GM15510 (cell line): ENCODE results near the gene COG3.

Experiments used
- POLR2A ChIP-seq: IDR thresholded peaks from 3 replicates; pipeline ENCODE4 v1.6.1; 2011; ENCODE audit warnings: borderline replicate concordance; ENCODE audit not compliant: insufficient read length; ENCODE audit errors: extremely low read depth

Gene COG3

DNA sequence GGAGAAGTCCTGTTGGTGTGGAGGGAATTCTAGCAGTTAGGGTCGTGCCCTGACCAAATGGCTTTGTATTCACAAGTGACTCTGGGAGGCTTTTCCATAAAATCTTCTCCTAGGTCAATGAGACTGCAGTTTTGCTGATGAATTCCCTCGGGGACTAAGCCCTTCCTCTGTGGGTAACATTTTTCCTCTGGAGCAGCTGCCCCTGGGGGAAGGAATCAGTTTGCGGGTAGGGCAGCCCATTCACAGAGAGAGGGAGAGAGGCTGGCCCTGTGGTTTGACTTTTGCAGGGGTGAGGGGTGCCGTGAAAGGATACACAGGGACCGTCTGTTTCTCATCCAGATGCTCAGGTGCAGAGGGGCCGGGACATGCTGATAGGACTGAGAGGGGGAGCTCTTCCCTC lies 83.5 kb downstream of the COG3 start:
- no peak for TF ChIP-seq POLR2A

DNA sequence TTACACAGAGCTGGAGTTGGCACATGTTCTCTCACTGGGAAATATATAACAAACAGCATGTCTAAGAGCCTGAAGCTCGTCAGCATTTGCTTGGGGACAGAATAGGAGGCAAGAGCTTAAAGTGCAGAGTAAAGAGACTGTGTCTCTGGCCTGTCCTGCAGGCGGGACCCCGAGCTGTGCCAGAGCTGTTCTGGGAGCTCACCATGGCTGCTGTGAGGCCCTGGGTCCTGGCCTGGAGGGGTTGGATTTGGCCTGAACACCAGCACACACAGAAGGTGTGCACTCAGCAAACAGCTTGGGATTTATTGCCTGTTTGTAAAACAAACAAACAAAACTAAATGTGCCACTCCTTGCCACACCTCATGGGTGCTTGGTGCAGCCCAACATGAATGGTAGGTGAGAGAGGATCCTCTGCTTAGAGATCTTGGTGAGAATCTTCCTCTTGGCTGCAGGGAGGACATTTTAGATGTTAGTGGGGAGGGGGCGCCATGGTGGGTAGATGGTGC lies 89.9 kb downstream of the COG3 start:
- no peak for TF ChIP-seq POLR2A

DNA sequence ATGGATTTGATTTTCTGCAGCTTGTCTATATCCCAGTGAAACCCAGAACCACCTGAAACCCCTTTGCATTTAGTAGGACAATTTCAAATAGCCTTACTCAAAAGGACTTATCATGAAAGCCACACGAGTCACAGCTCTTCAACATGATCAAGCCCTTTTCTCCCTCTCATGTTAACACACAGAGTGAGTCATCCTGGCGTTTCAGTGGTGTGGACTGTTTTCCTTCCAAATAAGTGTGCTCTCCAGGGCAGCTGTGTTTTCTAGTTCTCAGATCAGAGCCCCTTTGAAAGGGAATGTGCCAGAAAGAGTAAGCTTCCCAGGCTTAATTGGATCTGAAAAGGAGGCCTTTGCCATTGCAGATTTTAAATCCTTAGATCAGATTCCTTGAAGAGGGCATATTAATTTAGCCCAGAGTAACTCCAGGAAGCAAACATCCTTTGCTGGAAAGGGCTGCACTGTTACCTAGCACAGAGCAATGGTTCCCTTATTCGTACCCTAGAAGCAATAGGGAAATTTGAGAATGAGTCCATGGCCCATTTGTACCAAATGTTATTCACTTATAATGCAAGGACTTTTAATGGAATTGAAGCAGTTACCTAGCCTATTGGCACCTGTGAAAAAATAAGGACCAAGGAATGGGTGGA lies 99.5 kb downstream of the COG3 start:
- no peak for TF ChIP-seq POLR2A

DNA sequence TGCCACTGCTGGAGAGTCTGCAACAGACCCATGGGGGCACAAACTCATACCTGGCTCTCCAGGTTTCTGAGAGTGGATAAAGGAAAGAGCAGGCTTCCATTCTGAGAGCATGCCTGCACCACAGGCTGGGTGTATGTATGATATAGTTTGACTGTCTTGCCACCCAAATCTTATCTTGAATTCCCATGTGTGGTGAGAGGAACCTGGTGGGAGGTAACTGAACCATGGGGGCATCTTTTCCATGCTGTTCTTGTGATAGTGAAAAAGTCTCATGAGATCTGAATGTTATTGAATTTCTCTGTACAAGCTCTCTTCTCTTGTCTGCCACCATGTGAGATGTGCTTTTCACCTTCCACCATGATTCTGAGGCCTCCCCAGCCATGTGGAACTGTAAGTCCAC lies 100.6 kb downstream of the COG3 start:
- no peak for TF ChIP-seq POLR2A

DNA sequence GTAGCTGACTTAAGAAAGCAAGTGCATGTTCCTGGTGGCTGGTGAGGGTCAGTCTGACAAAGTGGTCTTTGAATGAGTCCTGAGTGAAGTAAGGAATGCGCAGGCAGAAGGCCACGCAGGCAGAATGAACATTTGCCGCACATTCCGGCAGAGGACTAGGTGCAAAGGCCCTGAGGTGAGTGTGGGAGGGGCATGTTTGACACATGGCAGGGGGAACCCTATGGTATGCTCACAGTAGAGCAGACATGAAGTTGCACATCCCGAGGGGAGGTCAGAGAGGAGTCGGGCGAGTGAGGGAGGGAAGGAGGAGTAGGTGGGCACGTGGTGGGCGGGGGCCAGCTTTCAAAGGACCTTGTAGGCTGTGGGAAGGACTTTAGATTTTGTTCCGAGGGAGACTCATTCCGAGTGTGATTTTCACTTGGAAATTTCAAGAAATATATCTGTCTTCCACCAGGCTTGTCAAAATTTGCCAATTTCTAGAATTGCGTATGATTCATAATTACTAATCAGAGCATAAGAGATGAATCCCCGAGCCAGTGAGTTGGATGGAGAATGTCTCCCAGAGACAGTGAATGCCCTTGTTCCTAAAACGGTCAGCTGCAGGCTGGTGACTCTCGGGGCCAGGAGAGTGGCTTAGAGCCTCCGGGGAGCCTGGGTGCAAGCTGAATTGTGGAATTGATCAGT lies 110.5 kb downstream of the COG3 start:
- no peak for TF ChIP-seq POLR2A

DNA sequence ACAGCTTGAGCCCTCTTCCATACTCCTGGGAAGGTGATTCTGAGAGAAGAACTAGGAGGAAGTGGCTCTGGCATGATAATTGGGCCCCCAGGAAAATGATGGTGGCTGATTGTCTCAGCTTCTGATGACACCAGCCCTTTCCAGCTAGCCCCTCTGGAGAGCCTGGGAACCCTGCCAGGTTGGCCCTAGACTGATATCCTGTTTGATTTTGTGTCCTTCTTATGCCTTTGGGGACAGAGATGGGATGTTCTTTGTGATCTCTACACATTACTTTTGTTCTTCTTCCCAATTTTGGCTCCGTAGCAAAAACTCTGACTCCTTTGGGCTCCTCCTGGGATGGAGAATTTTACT lies 111.1 kb downstream of the COG3 start:
- TF ChIP-seq POLR2A: no peak

DNA sequence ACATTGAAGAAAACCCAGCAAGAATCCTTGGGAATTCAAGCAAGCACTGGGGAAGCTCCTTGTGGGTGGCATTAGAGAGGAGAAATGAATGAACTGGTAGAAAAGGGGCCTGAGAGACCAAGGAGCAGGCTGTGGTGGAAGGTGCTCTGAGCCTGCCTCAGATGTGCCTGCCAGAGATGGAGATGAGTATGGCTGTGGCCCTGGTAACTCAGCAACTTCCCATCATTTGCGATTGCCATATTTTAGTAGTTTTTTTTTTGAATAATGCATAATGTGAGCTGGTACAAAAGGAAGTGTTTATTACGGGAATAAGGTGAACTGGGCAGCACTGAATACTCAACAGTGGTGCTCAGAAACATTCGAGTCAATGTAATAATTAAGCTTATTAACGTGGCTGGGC lies 111.7 kb downstream of the COG3 start:
- no peak for TF ChIP-seq POLR2A

DNA sequence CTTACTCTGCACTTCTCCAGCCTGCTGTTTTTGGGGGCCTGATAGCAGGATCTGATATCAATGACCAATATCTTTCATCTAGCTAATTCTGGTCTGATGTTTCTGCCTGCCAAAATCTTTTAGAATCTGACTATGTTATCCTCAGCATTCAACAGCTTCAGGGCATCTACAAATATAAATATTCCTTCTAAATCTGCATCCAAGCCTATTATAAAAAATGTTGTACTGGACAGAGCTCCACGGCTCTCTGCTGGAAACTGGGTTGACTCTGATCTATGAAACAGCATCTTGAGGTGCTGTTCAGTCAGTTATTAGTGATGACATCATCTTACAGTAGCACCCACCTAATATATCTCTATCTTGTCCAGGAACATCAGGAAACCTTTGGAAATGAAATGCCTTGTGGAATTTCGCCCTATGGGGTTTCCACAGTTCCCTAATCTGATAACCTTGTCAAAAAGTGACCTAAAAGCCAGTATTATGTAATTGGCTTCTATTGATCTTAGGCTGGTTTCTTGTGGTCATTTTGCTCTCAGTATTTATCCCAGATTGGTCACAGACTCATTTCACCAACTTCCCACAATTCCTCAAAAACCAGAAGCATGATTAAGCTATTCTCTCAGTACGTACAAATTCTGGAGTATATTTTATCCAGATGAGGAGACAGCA lies 117.8 kb downstream of the COG3 start:
- TF ChIP-seq POLR2A: no peak

DNA sequence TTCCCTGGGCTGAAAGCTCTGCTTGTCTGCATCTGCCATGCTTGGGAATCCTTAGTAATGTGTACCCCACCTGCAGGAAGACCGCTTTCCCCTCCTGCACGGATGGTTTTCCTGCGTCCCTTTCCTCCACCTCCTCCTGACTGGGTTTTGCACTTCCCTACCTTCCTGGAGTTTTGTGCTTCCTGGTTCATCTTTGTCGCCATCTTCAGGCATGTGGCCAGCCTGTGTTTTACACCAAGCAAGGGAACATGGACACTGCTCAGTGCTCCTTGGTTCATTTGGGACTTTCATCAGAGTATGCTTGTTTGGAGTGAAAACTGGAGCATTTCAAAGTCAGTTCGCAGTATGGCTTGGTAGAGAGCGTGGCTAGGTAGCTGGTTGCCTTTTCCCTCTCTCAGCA lies 120.1 kb downstream of the COG3 start:
- no peak for TF ChIP-seq POLR2A
